Activated CD4-positive, alpha-beta memory T cell treated with anti-CD3 and anti-CD28 coated beads for 36 hours (primary cell): Measurements from ENCODE around the gene SMAD9. TPM values are rescaled to one million over a fixed set of nuclear protein-coding genes. Genes with fewer than 3 reads are reported as not detected.

Experiments used
- CTCF ChIA-PET: fragments of 350-600 bp; sonication (Branson Sonifier 250); formaldehyde crosslinking; loops from one replicate; lab custom pipeline; 2021; ENCODE audit warnings: antibody characterized with exemption, inconsistent platforms; lab: Charles Lee
- POLR2A ChIA-PET: fragments of 350-600 bp; sonication (Branson Sonifier 250); formaldehyde crosslinking; loops from one replicate; lab custom pipeline; 2021; ENCODE audit warnings: antibody characterized with exemption; lab: Charles Lee
- DNase-seq: peaks from one replicate; pipeline ENCODE4 v3.0.0-alpha.2; 2020
- H3K27ac Mint-ChIP-seq: one replicate; pipeline ENCODE4 v1.8.0; 2021; ENCODE audit warnings: mixed read lengths
- H3K27me3 Mint-ChIP-seq: one replicate; pipeline ENCODE4 v1.8.0; 2021; ENCODE audit warnings: mixed read lengths
- H3K36me3 Mint-ChIP-seq: one replicate; pipeline ENCODE4 v1.8.0; 2021; ENCODE audit warnings: mixed read lengths
- H3K4me1 Mint-ChIP-seq: one replicate; pipeline ENCODE4 v1.8.0; 2021; ENCODE audit warnings: low read depth, mixed read lengths
- H3K4me3 Mint-ChIP-seq: one replicate; pipeline ENCODE4 v1.8.0; 2021; ENCODE audit warnings: mild to moderate bottlenecking, mixed read lengths
- H3K9me3 Mint-ChIP-seq: one replicate; pipeline ENCODE4 v1.8.0; 2021; ENCODE audit warnings: mixed read lengths
- intact Hi-C: fragments of 100-400 bp; cut with micrococcal nuclease; formaldehyde crosslinking; loops from one replicate; pipeline ENCODE4 v1.15.1; 2023
- total RNA-seq, 2 experiments: library from RNA; stranded (reverse); gene quantifications; one replicate each; pipeline ENCODE4 v1.2.3, GENCODE V29; 2021

The SMAD9 gene
- total RNA-seq, 2 experiments from 2014 or later = not detected

DNA sequence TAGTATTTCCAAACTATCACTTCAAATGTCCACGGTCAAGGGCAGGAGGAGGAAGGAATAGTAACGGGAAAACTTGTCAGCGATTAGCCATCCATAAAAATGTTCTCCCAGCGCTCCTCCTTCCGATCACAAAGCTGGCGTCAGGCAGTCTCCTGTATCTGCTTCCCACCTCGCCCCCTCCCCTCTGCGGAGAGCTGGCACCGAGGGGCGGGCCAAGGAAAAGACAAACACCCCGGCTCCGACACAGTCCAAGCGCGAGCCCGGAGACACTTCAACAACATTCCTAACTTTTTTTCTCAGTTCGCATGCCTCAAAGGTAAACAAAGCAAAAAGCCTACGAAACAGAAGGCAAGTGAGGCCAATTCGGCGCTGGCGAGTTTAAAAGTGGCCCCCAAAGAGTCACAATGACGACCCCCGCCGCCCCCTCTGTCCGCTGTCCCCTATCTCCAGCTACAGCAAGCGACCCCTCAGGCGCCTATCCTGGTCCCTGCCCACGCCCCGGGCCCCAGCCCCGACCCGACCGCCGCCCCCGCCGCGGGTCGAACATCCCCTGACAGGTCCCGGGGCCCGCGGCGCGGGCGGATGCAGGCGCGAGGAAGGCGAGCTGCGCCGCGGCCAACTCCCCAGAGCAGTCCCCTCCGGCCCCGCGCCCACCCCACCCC lies 736 bp downstream of the SMAD9 start:
- Mint-ChIP-seq H3K9me3 (no peaks in the 10 kb centered on the region), H3K4me3 (peak overlapping the region; percentile 49), H3K27me3 (peaks cover 56% of the 10 kb centered on the region), H3K4me1 (peaks cover 3% of the 10 kb centered on the region), H3K27ac (no peak overlapping the region), H3K36me3 (no peaks in the 10 kb centered on the region)
- DNase-seq = peak; percentile 13
- ChIA-PET CTCF (interaction anchor here (0.5 kb wide), 1 partner anchor 13 kb away, joined by 4 read pairs; no protein-coding TSS in a partner anchor), POLR2A (no interaction called here)
- intact Hi-C loops = no loop called here

DNA sequence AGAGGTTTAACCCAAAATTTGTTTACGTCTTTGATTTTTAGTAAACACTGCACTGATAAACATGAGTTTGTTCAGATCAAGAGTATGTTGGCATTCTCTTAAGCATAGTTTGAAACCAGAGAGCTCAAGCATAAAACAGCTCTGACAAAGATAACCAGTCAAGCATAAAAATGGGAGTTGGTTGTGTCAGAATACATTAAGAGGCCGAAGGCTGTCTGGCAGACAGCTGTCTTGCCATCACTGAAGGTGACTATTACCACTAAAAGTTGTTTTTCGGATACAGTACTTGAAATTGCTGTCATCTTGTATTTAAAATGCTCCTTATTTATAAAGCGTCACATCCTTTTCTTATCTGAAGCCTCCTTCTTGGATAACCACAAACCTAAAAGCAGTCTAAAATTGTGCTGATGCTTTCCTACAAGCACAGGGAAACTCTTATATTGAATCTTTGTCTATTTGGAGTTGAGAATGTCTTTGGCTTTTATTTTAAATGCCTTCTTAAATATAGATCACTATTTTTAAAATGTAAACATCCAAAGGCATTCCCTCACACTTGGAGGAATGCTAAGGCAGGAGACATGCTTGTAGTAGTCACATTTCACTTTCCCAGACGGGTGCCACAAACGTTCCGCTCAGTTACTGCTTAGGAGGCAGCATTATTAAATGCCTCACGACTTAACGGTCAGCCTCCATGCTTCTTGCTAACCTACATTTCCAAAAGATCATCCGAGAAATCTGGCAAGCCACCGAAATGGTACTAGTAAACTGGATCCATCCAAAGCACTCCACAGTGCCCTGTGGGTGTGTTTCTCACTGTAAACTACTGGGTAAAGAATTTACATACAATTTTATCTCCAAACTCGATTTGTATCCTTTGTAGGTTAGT lies 1.5 kb downstream of the SMAD9 start:
- Mint-ChIP-seq H3K9me3 (no peaks in the 10 kb centered on the region), H3K4me1 (peaks cover 3% of the 10 kb centered on the region), H3K36me3 (no peaks in the 10 kb centered on the region), H3K27ac (no peak overlapping the region), H3K27me3 (peaks cover 55% of the 10 kb centered on the region), H3K4me3 (peak overlapping the region; percentile 49)
- intact Hi-C loops = no loop called here
- CTCF ChIA-PET = no interaction called here
- DNase-seq = no peak
- POLR2A ChIA-PET = no interaction called here

DNA sequence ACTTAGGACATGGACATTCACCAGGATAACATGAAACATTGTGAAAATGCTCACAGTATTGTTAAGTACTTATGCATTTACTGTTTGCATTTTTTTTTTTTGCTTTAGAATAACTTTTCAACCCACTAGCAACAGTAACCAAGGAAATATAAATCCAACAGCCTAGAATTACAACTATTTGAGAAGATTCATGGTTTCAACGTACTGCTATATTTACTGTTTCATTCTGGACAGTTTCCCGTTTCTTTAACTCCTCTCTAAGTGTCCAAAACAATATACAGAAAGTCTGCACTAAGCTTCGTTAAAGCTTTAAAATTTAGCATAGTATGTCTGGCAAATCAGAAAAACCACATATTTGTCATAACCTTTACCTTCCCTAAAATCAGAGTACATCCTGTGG lies 2.7 kb downstream of the SMAD9 start:
- peaks cover 3% of the 10 kb centered on the region for H3K4me1 Mint-ChIP-seq

DNA sequence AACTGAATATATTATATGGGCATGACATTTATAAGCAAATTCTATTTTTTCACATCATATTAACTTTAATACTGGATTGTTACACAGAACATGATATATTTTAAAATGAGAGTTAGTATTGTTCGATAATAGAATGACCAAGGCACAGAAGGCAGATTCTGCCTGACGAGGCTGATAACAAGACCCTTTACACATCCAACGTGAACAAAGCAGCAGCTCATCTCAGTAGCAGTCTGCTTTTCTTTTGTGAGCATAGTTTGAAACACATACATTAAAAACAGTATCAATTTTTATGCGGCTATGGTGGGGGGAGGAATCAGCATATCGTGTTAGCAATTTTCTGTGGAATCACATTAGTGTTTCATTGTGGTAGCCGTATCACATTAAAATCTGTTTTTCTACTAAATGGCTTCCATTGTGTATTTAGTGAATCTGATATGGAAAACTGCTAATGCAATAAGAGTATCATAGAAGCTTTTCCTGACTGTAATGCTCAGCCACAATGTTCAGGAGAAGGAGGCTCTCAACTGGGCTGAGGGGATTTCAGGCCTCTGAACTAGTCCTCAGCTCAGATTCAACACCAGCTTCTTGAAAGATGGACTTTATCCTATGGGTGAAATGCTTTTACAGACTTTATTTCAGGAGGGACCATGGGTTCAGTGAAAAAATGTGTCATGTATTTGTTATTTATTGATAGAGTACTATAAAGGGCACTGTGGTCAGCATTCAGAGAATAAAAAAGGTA lies 4.0 kb downstream of the SMAD9 start:
- intact Hi-C loops = no loop called here
- ChIA-PET CTCF (no interaction called here), POLR2A (no interaction called here)
- Mint-ChIP-seq H3K27ac (no peak overlapping the region), H3K4me3 (no peak overlapping the region), H3K36me3 (no peaks in the 10 kb centered on the region), H3K27me3 (peaks cover 53% of the 10 kb centered on the region), H3K9me3 (no peaks in the 10 kb centered on the region), H3K4me1 (peaks cover 3% of the 10 kb centered on the region)
- DNase-seq = no peak

More for the DNA sequence above, 2.7 kb downstream of the SMAD9 start:
- Mint-ChIP-seq H3K36me3 (no peaks in the 10 kb centered on the region), H3K9me3 (no peaks in the 10 kb centered on the region), H3K27me3 (peaks cover 55% of the 10 kb centered on the region), H3K27ac (no peak overlapping the region), H3K4me3 (no peak overlapping the region)
- DNase-seq = no peak
- POLR2A ChIA-PET = no interaction called here
- CTCF ChIA-PET = no interaction called here
- intact Hi-C loops = no loop called here

DNA sequence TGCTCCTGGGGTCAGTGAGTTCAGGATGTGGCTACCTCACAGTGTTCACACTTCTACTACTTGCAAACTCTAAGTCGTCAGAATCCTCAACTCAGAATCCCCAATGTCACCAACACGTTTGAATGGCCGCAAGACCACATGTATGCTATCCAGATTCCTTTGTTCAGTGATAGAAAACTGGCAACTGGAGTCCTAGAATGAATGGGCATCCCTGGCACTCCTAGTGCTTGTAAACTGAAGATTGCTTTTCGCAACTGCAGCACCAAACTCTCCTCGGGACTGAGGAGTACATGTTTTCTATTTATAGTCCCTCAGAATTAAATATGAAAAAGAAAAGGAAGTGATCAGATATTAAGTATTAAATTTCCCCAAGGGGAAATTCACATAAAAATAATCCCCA lies 4.9 kb downstream of the SMAD9 start:
- Mint-ChIP-seq H3K4me3 (no peak overlapping the region), H3K36me3 (no peaks in the 10 kb centered on the region), H3K4me1 (peaks cover 3% of the 10 kb centered on the region), H3K27me3 (peaks cover 48% of the 10 kb centered on the region), H3K9me3 (no peaks in the 10 kb centered on the region), H3K27ac (no peak overlapping the region)
- intact Hi-C loops = no loop called here
- no peak for DNase-seq
- ChIA-PET POLR2A (no interaction called here), CTCF (no interaction called here)

DNA sequence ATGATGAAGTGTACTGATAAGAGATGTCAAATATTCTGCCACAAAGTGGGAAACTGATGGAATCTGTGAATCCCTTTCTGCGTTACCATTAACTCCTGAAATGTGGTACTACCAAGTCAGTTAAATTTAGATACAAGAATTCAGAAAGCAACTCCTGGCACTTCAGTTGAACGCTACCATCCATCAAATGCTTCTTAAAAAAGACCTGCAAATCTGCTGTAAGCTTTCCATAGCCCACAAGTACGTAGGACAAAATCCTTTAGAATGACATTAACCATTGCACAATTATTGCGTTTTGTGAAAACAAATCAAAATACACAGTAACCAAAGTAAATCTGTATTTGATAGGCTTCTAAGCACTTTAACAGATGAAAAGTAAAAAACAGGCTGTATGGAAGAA lies 5.4 kb downstream of the SMAD9 start:
- Mint-ChIP-seq H3K36me3 (no peaks in the 10 kb centered on the region), H3K4me3 (no peak overlapping the region), H3K27ac (no peak overlapping the region), H3K4me1 (peaks cover 3% of the 10 kb centered on the region), H3K27me3 (peaks cover 48% of the 10 kb centered on the region), H3K9me3 (no peaks in the 10 kb centered on the region)
- no peak for DNase-seq
- CTCF ChIA-PET = no interaction called here
- POLR2A ChIA-PET = no interaction called here
- intact Hi-C loops = no loop called here

DNA sequence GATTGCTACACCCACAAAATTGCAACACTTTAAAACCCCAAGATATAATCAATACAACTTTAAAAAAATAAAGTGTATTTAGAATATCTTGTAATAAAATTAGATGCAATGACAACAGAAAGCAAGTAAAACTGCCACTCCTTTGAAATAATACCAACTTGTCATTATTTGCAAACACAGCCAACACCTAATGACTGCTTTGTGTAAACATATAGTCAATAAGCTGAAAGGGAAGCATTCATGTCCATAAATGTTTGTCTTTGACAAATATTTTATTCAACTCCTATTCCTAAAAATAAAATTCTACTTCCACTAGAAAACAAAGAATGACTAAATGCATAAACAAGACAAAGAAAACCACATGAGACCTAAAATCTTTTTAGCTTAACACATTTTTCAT lies 6.6 kb downstream of the SMAD9 start:
- DNase-seq = no peak
- Mint-ChIP-seq H3K9me3 (no peaks in the 10 kb centered on the region), H3K36me3 (no peaks in the 10 kb centered on the region), H3K27ac (no peak overlapping the region), H3K4me1 (no peaks in the 10 kb centered on the region), H3K27me3 (peaks cover 39% of the 10 kb centered on the region), H3K4me3 (no peak overlapping the region)
- ChIA-PET CTCF (no interaction called here), POLR2A (no interaction called here)
- intact Hi-C loops = no loop called here

DNA sequence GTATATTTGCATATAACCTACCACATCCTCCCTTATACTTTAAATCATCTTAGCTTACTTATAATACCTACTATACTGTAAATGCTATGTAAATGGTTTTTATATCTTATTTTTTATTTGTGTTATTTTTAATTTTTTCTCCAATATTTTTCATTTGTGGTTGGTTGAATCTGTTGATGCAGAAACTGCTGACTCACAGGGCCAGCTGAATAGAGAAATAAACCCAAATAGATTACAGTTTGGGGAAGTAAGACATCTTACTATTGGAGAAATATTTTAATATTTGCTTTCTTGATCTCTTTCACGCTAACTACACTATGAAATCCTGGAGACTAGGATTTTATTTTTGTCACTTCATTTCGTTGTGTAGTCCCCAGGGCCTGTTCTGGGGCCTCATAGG lies 7.1 kb downstream of the SMAD9 start:
- CTCF ChIA-PET = no interaction called here
- Mint-ChIP-seq H3K4me3 (no peak overlapping the region), H3K9me3 (no peaks in the 10 kb centered on the region), H3K4me1 (no peaks in the 10 kb centered on the region), H3K27ac (no peak overlapping the region), H3K36me3 (no peaks in the 10 kb centered on the region), H3K27me3 (peaks cover 36% of the 10 kb centered on the region)
- intact Hi-C loops = no loop called here
- POLR2A ChIA-PET = no interaction called here
- no peak for DNase-seq

DNA sequence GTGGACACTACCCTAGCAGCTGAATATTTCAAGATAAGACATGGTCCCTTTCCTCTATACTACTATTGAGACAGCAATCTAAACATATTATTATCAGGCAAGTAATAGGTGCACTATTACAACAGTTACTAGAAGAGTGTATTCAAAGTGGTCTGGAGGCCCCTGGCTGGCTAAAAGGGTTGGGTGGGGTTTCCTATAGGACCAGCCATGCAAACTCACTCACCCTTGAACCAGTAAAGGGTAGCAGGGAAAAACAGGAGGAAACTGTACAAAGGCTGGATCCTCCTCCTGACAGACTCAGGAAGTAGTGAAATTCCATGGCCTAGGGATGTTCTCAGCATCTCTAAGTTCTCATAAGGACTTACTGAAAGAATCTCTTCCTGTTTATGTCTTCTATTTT lies 7.7 kb downstream of the SMAD9 start:
- H3K4me3 Mint-ChIP-seq = no peak overlapping the region
- POLR2A ChIA-PET = no interaction called here
- DNase-seq = no peak
- H3K27ac Mint-ChIP-seq = no peak overlapping the region
- no peaks in the 10 kb centered on the region for H3K4me1 Mint-ChIP-seq
- H3K27me3 Mint-ChIP-seq = peaks cover 30% of the 10 kb centered on the region
- no peaks in the 10 kb centered on the region for H3K36me3 Mint-ChIP-seq
- H3K9me3 Mint-ChIP-seq = no peaks in the 10 kb centered on the region
- CTCF ChIA-PET = no interaction called here
- intact Hi-C loops = no loop called here

DNA sequence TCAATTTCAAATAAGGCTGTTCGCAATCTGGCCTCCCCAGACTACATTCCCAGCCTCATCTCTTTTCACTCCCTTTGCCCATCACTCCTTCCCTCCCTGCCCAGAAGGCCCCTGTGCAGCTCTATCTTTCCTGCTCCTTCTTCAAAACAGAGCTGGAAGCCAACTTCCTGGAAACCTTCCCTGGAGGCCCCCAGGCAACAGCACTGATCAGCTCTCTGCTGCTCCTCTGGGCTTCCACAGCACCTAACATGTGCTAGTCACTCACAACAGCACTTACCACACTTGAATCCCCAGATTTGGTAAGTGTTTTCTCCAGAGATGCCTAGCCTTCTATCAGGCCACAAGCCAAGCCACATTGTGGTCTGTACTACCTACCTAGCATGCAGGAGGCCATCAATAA lies 9.5 kb downstream of the SMAD9 start:
- H3K4me3 Mint-ChIP-seq = no peak overlapping the region
- DNase-seq = no peak
- no peaks in the 10 kb centered on the region for H3K4me1 Mint-ChIP-seq
- no peaks in the 10 kb centered on the region for H3K36me3 Mint-ChIP-seq
- H3K27ac Mint-ChIP-seq = no peak overlapping the region
- POLR2A ChIA-PET = no interaction called here
- intact Hi-C loops = no loop called here
- H3K27me3 Mint-ChIP-seq = peaks cover 22% of the 10 kb centered on the region
- H3K9me3 Mint-ChIP-seq = no peaks in the 10 kb centered on the region
- CTCF ChIA-PET = no interaction called here

DNA sequence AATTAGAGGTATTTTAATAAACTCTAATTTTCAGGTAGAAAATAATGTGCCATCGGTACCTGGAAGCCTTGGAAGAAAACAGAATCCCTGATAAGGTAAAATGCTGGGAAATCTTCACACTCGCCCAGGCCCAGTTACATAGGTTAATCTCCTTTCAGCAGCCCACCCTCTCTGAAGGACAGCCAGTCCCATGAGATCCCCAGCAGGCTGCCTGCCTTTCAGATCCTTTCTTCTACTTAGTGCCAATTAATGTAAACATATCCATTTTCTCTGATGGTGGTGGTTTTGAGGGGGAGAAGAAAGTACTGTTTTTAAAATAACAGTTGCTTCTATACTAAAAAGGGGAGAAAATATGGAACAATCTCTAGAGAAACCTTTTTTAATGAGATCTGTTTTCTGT lies 12.2 kb downstream of the SMAD9 start:
- no peak overlapping the region for H3K4me3 Mint-ChIP-seq
- H3K27ac Mint-ChIP-seq = no peak overlapping the region
- no peaks in the 10 kb centered on the region for H3K4me1 Mint-ChIP-seq
- ChIA-PET CTCF (interaction anchor here (0.6 kb wide), 1 partner anchor 50 kb away, joined by 3 read pairs; no protein-coding TSS in a partner anchor), POLR2A (no interaction called here)
- intact Hi-C loops = no loop called here
- no peaks in the 10 kb centered on the region for H3K9me3 Mint-ChIP-seq
- no peak for DNase-seq
- peaks cover 12% of the 10 kb centered on the region for H3K27me3 Mint-ChIP-seq
- no peaks in the 10 kb centered on the region for H3K36me3 Mint-ChIP-seq

DNA sequence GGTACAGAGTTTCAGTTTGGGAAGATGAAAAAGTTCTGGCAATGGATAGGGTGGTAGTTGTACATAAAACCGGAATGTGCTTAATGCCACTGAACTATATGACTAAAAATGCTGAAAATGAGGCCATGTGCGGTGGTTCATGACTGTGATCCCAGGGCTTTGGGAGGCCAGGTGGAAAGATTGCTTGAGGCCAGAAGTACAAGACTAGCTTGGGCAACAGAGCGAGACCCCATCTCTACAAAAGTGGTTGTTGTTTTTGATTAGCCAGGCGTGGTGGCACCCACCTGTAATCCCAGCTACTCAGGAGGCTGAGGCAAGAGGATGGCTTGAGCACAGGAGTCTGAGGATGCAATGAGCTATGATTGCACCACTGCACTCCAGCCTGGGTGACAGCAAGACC lies 12.8 kb downstream of the SMAD9 start:
- H3K9me3 Mint-ChIP-seq = no peaks in the 10 kb centered on the region
- peaks cover 12% of the 10 kb centered on the region for H3K27me3 Mint-ChIP-seq
- H3K36me3 Mint-ChIP-seq = no peaks in the 10 kb centered on the region
- H3K4me3 Mint-ChIP-seq = no peak overlapping the region
- intact Hi-C loops = no loop called here
- no peak for DNase-seq
- ChIA-PET POLR2A (no interaction called here), CTCF (interaction anchor here (0.6 kb wide), 1 partner anchor 49 kb away, joined by 3 read pairs; no protein-coding TSS in a partner anchor)
- H3K4me1 Mint-ChIP-seq = no peaks in the 10 kb centered on the region
- H3K27ac Mint-ChIP-seq = no peak overlapping the region
